ENCODE results near the gene CDH4. TPM values are rescaled to one million over a fixed set of nuclear protein-coding genes. Genes with fewer than 3 reads are reported as not detected.

The CDH4 gene
- total and polyA plus RNA-seq, 4 donors: 5.8 to 24.1 (median 17.1) TPM

DNA sequence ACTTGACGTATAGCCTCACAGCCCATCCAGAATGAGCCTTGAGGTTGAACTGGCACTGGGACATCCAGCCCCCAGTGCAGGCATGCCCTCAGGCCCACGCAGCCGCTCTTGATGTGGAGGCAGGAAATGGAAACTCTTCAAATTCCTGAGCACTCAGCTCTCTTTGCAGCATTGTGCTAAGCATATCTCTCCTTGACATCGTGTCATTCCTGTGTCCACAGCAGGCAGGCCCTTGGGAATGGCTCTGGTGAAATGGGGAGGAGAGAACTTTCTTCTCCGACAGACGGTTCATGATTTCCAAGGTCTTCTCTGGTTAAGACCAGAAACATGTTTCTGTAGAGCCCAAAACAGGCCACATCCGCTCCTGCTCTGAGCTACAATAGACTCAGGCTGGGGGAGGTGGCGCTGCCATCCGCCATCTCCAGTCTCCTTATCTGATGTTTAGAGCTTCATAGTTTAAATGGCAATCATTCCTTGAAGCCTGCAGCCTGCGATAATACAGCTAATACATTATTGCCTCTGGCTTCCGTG lies 248.8 kb downstream of the CDH4 start:
- Histone ChIP-seq H3K36me3 (ENCODE audit: control insufficient read depth, insufficient read depth, low read length) (peaks cover 3% of the 10 kb centered on the region), H3K4me1 (ENCODE audit: control insufficient read depth, insufficient read depth, low read length) (peaks cover 27% of the 10 kb centered on the region), H3K9me3 (ENCODE audit: control insufficient read depth, insufficient read depth, low read length) (no peaks in the 10 kb centered on the region), H3K27ac (ENCODE audit: low read depth, low read length) (no peak overlapping the region), H3K4me3 (ENCODE audit: low read depth, low read length) (no peak overlapping the region), H3K27me3 (ENCODE audit: control insufficient read depth, insufficient read depth, low read length) (no peaks in the 10 kb centered on the region)
- WGBS (ENCODE audit: insufficient coverage): 87% methylated on average over 3 of the region's 11 CpGs
- peak in 1 of 6 donors; percentile 67 for DNase-seq (ENCODE audit: low read depth in 4 of 6, low spot score in 6 of 6)

DNA sequence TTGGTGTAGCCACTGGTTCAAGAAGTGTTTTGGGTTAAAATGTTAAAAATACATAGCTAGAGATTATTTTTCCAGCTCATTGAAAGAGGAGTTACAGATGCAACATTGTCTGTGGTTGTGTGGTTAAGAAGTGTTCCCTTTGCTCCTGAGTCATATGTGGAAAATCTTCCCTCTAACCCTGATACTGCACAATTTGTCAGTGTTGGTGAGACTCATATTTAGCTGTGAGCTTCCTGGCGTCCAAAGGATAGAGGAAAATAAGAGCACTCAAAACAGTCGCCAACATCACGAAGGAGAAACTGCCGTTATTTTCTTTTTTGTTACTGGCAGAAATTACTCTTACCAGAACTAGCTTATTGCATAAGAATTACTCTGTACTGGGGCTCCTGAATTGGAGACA lies 250.4 kb downstream of the CDH4 start:
- peaks cover 3% of the 10 kb centered on the region for H3K36me3 ChIP-seq (ENCODE audit: control insufficient read depth, insufficient read depth, low read length)
- WGBS (ENCODE audit: insufficient coverage): no CpG with 5 or more reads among the region's 4 CpGs

DNA sequence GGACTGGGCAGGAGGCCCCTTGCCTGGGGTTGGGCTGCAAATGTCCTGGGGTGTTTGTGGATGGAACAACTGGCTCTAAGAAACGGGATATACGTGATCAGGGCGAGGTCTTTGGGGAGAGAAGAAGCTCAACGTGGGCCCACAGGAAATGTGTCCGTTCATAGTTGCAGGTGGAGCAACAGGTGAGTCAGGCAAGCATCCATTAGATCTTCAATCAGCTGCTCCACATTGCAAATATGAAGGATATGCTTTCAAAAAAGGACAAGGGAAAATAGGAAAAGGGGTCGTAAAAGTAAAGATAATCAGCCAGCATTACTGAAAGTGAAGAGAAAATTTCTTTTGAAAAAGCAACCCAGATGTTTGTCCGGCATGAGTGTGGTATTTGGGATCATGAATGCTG lies 251.0 kb downstream of the CDH4 start:
- Histone ChIP-seq H3K4me1 (ENCODE audit: control insufficient read depth, insufficient read depth, low read length) (peaks cover 27% of the 10 kb centered on the region), H3K27me3 (ENCODE audit: control insufficient read depth, insufficient read depth, low read length) (no peaks in the 10 kb centered on the region), H3K27ac (ENCODE audit: low read depth, low read length) (no peak overlapping the region), H3K4me3 (ENCODE audit: low read depth, low read length) (no peak overlapping the region), H3K9me3 (ENCODE audit: control insufficient read depth, insufficient read depth, low read length) (no peaks in the 10 kb centered on the region), H3K36me3 (ENCODE audit: control insufficient read depth, insufficient read depth, low read length) (peaks cover 3% of the 10 kb centered on the region)
- WGBS (ENCODE audit: insufficient coverage): 79% methylated on average over 5 of the region's 7 CpGs
- no peak for DNase-seq (ENCODE audit: low read depth in 4 of 6, low spot score in 6 of 6)

More for the DNA sequence above, 250.4 kb downstream of the CDH4 start:
- Histone ChIP-seq H3K4me3 (ENCODE audit: low read depth, low read length) (no peak overlapping the region), H3K9me3 (ENCODE audit: control insufficient read depth, insufficient read depth, low read length) (no peaks in the 10 kb centered on the region), H3K4me1 (ENCODE audit: control insufficient read depth, insufficient read depth, low read length) (peaks cover 27% of the 10 kb centered on the region), H3K27me3 (ENCODE audit: control insufficient read depth, insufficient read depth, low read length) (no peaks in the 10 kb centered on the region), H3K27ac (ENCODE audit: low read depth, low read length) (no peak overlapping the region)
- DNase-seq (ENCODE audit: low read depth in 4 of 6, low spot score in 6 of 6): no peak

DNA sequence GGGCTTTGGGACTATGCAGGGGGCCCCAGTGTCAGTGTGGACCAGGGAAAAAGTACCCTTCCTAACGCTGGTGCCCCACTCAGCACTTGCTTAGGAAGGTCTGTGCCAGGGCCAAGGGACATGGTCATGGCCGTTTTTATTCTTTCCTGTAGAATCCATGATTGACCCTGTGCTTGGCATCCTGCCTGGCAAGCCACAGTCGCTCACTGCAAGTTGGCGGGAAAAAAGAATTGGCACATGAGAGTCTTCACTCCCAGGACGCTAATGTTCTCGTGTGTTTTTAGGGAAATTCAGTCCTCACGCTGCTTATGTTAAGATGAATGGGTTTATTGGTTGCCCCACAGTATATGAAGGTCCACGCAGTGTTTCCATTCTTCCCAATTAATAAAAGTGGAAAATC lies 253.4 kb downstream of the CDH4 start:
- peaks cover 3% of the 10 kb centered on the region for H3K36me3 ChIP-seq (ENCODE audit: control insufficient read depth, insufficient read depth, low read length)
- H3K4me3 ChIP-seq (ENCODE audit: low read depth, low read length): no peak overlapping the region
- peak in 2 of 6 donors; percentile 31 to 64 for DNase-seq (ENCODE audit: low read depth in 4 of 6, low spot score in 6 of 6)
- H3K27ac ChIP-seq (ENCODE audit: low read depth, low read length): no peak overlapping the region
- H3K27me3 ChIP-seq (ENCODE audit: control insufficient read depth, insufficient read depth, low read length): no peaks in the 10 kb centered on the region
- 30% methylated on average over 7 of the region's 8 CpGs for WGBS (ENCODE audit: insufficient coverage)
- H3K9me3 ChIP-seq (ENCODE audit: control insufficient read depth, insufficient read depth, low read length): no peaks in the 10 kb centered on the region
- H3K4me1 ChIP-seq (ENCODE audit: control insufficient read depth, insufficient read depth, low read length): peaks cover 16% of the 10 kb centered on the region

DNA sequence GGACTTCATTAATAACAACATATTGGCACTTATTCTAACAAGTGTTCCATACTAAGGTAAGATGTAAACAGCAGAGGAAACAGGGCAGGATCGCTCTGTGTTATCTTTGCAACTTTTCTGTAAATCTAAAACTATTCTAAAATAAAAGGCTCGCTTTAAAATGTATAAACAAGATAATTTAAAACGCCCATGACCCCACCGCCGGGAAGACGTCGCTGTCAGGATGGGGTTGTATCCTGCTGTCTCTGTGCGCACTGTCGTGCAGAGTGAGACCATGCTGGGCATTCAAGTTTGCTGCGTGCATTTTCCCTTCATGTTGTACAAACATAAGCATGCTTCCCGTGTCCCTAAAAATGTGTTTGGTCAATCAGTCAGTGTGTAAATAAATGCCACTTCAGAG lies 255.7 kb downstream of the CDH4 start:
- H3K27me3 ChIP-seq (ENCODE audit: control insufficient read depth, insufficient read depth, low read length): no peaks in the 10 kb centered on the region
- H3K27ac ChIP-seq (ENCODE audit: low read depth, low read length): no peak overlapping the region
- no peak overlapping the region for H3K4me3 ChIP-seq (ENCODE audit: low read depth, low read length)
- H3K36me3 ChIP-seq (ENCODE audit: control insufficient read depth, insufficient read depth, low read length): peaks cover 3% of the 10 kb centered on the region
- 64% methylated on average over 7 of the region's 11 CpGs for WGBS (ENCODE audit: insufficient coverage)
- H3K9me3 ChIP-seq (ENCODE audit: control insufficient read depth, insufficient read depth, low read length): no peaks in the 10 kb centered on the region
- DNase-seq (ENCODE audit: low read depth in 4 of 6, low spot score in 6 of 6): no peak
- peaks cover 8% of the 10 kb centered on the region for H3K4me1 ChIP-seq (ENCODE audit: control insufficient read depth, insufficient read depth, low read length)

DNA sequence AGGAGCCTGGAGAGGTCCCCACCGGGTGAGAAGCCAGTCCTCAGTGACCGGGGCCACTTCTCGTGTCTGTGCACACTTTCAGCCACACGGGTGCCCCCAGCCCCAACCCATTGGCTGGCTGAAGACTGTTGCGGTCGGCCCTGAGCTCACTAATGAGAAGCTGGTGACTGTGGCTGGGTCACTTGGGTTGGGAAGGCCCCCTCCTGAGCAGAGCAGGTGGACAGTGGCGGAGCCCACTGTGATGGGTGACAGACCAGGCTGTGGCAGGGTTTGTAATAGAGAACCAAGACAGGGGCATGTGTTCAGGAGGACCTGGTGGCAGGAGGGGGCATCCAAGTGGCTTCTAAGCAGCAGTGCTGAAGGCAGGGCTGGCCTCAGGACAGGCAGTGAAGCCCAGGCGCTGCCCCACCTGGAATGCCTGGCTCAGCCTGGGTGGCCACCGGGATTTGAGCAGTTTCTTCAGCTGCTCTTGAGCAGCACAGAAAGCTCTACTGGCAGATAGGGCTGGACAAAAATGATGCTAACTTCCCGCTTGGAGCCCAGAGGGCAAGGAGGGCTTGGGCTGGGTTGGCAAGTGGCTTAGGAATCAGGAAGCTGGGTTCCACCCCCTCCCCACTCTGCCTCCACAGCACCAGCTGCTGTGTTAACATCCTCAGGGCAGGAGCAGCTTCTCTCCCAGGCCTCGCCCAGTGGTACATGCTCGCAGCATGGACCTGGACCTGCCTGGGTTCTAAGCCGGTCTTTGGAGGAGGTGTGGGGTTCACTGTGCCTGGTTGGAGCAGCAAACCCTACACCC lies 256.4 kb downstream of the CDH4 start:
- Histone ChIP-seq H3K9me3 (ENCODE audit: control insufficient read depth, insufficient read depth, low read length) (no peaks in the 10 kb centered on the region), H3K4me1 (ENCODE audit: control insufficient read depth, insufficient read depth, low read length) (peaks cover 9% of the 10 kb centered on the region), H3K36me3 (ENCODE audit: control insufficient read depth, insufficient read depth, low read length) (peaks cover 3% of the 10 kb centered on the region), H3K27ac (ENCODE audit: low read depth, low read length) (no peak overlapping the region), H3K4me3 (ENCODE audit: low read depth, low read length) (no peak overlapping the region), H3K27me3 (ENCODE audit: control insufficient read depth, insufficient read depth, low read length) (no peaks in the 10 kb centered on the region)
- WGBS (ENCODE audit: insufficient coverage): 88% methylated on average over 11 of the region's 13 CpGs
- DNase-seq (ENCODE audit: low read depth in 4 of 6, low spot score in 6 of 6): no peak

DNA sequence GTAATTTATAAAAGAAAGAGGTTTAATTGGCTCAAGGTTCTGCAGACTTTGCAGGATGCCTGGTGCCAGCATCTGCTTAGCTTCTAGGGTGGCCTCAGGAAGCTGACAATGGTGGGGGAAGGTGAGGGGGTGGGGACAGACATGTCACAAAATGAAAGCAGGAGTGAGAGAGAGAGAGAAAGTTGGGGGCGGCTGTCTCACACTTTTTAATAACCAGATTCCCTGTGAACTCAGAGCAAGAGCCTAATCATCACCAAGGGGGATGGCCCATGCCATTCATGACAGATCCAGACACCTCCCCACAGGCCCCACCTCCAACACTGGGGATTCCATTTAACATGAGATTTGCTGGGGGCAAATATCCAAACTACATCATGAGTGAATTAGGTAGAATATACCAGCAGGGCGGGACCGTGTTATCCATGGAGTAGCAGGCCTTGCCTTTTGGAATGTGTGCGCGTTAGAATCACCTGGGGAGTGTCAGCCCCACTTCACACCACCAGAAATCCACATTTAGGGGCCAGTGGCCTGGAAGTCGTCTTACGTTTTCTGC lies 258.8 kb downstream of the CDH4 start:
- Histone ChIP-seq H3K4me1 (ENCODE audit: control insufficient read depth, insufficient read depth, low read length) (peaks cover 20% of the 10 kb centered on the region), H3K4me3 (ENCODE audit: low read depth, low read length) (no peak overlapping the region), H3K9me3 (ENCODE audit: control insufficient read depth, insufficient read depth, low read length) (no peaks in the 10 kb centered on the region), H3K36me3 (ENCODE audit: control insufficient read depth, insufficient read depth, low read length) (peaks cover under 1% of the 10 kb centered on the region), H3K27me3 (ENCODE audit: control insufficient read depth, insufficient read depth, low read length) (no peaks in the 10 kb centered on the region), H3K27ac (ENCODE audit: low read depth, low read length) (no peak overlapping the region)
- WGBS (ENCODE audit: insufficient coverage): 96% methylated on average over 6 of the region's 7 CpGs
- DNase-seq (ENCODE audit: low read depth in 4 of 6, low spot score in 6 of 6): no peak

DNA sequence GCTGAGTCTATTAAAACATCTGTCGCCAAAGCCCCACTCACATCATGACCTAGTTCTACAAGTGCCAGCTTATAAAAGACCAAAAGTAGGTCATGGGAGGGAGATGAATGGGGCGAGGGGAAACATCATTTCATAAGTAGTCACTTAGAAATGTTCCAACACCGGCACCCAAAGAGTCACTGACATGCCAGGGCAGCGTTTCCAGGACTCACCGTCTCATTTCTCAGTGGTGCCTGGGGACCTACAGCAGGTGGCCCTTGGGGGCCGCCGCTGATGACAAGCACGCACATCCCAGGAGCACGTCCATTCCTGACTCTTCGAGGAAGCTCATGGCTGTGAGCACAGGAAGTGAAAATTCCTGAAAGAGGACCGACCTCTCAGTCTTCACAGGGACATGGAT lies 260.4 kb downstream of the CDH4 start:
- H3K27me3 ChIP-seq (ENCODE audit: control insufficient read depth, insufficient read depth, low read length): no peaks in the 10 kb centered on the region
- H3K27ac ChIP-seq (ENCODE audit: low read depth, low read length): no peak overlapping the region
- no peak overlapping the region for H3K4me3 ChIP-seq (ENCODE audit: low read depth, low read length)
- no peaks in the 10 kb centered on the region for H3K9me3 ChIP-seq (ENCODE audit: control insufficient read depth, insufficient read depth, low read length)
- H3K4me1 ChIP-seq (ENCODE audit: control insufficient read depth, insufficient read depth, low read length): peaks cover 30% of the 10 kb centered on the region
- no peak for DNase-seq (ENCODE audit: low read depth in 4 of 6, low spot score in 6 of 6)
- H3K36me3 ChIP-seq (ENCODE audit: control insufficient read depth, insufficient read depth, low read length): peaks cover 2% of the 10 kb centered on the region
- 95% methylated on average over 9 of the region's 11 CpGs for WGBS (ENCODE audit: insufficient coverage)

DNA sequence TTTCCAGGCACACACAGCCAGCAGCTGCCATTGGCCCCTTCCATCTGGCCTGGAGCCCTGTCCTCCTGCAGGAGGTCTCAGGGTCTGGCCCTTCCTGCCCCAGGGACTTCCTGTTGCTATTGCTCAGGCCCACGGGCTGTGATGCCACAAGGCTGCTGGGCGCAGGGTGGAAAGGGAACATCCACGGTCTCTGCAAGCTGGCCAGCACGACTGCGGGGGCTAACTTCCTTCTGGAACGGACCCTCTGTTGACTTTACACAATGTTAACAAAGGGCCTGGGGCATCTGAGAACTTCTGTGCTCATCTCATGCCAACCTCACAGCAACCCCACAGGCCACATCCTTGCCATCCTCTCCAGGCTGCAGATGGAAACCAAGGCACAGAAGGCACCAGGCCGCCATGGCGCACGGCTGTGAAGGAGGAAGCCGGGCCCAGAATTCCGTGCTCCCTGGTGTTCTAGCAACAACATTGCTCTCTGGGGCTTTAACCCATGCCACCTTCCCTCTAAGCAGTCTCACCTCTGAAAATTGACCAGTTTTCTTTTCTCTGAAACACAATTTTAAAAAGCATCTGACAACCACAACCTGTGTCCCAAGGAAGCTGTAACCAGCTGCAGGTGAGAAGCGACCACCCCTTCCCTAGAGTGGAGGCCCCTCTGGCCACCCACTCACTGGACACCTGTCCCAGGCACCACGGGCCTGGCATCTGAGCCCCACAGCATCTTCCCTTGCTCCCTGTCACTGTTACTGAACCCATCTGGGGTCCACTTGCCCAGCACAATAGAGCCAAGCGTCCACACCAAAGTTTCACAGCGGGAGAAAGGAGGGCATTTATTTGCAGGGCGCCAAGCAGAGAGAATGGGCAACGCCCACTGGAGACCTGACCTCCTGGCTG lies 261.3 kb downstream of the CDH4 start:
- Histone ChIP-seq H3K27ac (ENCODE audit: low read depth, low read length) (no peak overlapping the region), H3K9me3 (ENCODE audit: control insufficient read depth, insufficient read depth, low read length) (no peaks in the 10 kb centered on the region), H3K27me3 (ENCODE audit: control insufficient read depth, insufficient read depth, low read length) (no peaks in the 10 kb centered on the region), H3K4me1 (ENCODE audit: control insufficient read depth, insufficient read depth, low read length) (peaks cover 30% of the 10 kb centered on the region), H3K36me3 (ENCODE audit: control insufficient read depth, insufficient read depth, low read length) (peaks cover 2% of the 10 kb centered on the region), H3K4me3 (ENCODE audit: low read depth, low read length) (no peak overlapping the region)
- DNase-seq (ENCODE audit: low read depth in 4 of 6, low spot score in 6 of 6): no peak
- WGBS (ENCODE audit: insufficient coverage): 80% methylated on average over 16 of the region's 17 CpGs
